ENCODE measurements around the gene ICAM2.

Gene ICAM2

DNA sequence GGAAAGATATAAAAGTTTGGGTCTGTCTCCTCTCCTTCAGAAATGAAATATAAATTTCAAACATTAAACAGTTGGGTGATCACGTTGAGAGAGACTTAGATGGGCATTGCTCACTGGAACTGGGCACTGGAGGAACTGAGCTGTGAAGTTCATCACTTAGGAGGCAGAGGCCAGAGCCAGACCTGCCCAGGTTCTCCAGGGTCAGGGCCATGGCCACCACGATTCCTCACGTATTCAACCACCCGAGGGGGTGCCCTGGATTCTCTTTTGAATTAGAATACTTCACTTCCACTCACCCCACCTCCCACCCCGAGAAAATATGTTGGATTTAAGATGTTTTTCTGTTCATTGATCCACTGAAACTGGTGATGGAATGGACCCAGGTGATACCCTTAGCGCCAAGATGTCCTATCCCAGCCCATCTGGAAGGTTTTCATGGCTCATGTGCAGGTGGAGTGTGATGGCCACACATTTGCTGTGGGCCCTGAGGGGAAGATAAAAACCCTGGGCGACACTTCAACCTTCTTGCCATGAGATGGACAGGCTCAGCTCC, 16.1 kb downstream of the ICAM2 start:
- TF ChIP-seq, protein P1, sequence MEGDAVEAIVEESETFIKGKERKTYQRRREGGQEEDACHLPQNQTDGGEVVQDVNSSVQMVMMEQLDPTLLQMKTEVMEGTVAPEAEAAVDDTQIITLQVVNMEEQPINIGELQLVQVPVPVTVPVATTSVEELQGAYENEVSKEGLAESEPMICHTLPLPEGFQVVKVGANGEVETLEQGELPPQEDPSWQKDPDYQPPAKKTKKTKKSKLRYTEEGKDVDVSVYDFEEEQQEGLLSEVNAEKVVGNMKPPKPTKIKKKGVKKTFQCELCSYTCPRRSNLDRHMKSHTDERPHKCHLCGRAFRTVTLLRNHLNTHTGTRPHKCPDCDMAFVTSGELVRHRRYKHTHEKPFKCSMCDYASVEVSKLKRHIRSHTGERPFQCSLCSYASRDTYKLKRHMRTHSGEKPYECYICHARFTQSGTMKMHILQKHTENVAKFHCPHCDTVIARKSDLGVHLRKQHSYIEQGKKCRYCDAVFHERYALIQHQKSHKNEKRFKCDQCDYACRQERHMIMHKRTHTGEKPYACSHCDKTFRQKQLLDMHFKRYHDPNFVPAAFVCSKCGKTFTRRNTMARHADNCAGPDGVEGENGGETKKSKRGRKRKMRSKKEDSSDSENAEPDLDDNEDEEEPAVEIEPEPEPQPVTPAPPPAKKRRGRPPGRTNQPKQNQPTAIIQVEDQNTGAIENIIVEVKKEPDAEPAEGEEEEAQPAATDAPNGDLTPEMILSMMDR (IDR thresholded peaks at IDR 0.05; ENCODE audit: low read depth, low read length): no peak
- in situ Hi-C loops (cut with HindIII; ENCODE audit: low sequenced_read_pairs): no loop called here
- no peak for DNase-seq (ENCODE audit: low read depth, low spot score)
- H3K4me3 ChIP-seq (ENCODE audit: low read depth, low read length): no peak overlapping the region

GRCh38 chr17:64003526-64004121, 16.8 kb downstream of the ICAM2 start:
- in situ Hi-C loops (cut with HindIII; ENCODE audit: low sequenced_read_pairs): no loop called here
- DNase-seq (ENCODE audit: low read depth, low spot score): no peak

DNA sequence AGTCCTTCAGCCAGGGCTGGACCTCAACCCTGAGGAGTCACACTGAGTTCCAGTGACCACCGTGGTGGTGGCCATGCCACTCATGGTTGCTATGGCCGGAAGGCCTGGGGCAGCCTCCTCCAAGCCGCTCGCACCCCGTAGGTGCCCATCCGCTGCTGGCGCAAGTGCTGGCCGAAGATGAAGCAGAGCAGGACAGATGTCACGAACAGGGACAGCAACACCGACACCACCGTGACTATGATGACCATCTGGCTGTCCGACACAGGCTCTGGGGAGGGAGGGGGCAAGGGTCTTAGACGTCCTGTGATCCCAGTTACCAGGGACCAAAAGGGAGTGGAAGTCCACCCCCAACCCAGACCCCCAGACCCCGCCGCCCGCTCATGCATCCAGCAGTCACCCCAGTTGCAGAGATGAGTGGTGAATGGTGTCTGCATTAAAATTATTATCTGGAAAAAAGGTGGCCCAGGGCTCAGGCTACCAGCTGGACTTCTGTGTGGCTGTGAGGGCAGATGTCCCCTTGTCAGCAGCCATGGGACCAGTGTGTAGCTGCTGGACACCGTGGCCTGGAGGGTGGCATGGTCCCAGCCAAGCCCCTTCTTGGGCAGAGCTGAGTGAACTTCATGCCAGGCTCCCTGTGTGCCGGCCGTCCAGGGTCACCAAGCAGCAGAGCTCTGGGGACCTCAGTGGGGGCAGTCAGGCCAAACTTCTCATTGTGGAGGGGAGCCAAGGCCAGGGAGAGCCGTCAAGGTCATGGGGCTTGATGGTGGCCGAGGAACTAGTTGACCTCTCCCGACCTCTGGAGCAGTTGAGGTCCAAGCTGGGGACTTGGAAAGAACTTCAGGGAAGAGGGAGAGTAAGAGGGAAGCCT, 17.5 kb downstream of the ICAM2 start:
- TF ChIP-seq, protein P1 (IDR thresholded peaks at IDR 0.05; ENCODE audit: low read depth, low read length): no peak
- no peak overlapping the region for H3K4me3 ChIP-seq (ENCODE audit: low read depth, low read length)
- in situ Hi-C loops (cut with HindIII; ENCODE audit: low sequenced_read_pairs): no loop called here
- no peak for DNase-seq (ENCODE audit: low read depth, low spot score)

More at GRCh38 chr17:64003526-64004121, 16.8 kb downstream of the ICAM2 start:
- H3K4me3 ChIP-seq (ENCODE audit: low read depth, low read length): no peak overlapping the region
- TF ChIP-seq, protein P1 (IDR thresholded peaks at IDR 0.05; ENCODE audit: low read depth, low read length): no peak

DNA sequence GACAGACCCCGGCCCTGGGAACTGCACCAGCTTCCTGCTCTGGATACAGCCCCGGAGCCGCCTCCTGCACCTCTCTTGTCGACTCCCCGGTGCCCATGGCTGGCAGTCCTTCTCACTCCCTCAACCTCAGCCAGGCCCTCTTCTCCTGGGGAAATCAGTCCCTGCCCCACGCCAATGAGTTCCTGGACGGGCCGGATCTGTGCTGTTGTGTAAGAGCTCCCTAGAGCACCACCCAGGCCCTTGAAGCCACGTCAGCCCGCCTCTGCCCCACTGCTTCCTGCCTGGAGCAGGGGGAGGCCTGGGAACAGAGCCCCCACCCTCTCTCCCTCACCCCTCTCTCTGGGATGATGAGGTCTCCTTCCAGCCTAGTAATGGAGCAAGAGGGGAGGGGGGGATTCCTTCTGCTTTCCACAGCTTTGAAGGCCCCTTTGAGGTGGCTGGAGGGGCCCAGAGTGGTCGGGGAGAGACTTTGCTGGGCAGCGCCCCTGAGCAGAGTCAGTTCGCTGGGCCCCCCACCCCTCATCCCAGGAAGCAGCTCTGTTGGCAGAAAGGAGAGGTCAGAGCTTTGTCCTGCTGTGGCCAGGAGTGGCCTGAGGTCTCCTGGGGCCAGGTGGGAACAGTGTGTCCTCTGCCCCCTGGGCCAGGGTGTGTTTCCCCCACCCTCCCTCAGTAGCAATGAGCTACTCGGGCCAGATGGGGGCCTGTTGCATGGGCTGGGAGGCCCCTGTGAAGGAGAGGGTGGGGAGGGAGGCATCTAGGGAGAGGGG, 18.5 kb downstream of the ICAM2 start:
- H3K4me3 ChIP-seq (ENCODE audit: low read depth, low read length): no peak overlapping the region
- in situ Hi-C loops (cut with HindIII; ENCODE audit: low sequenced_read_pairs): no loop called here
- TF ChIP-seq, protein P1 (IDR thresholded peaks at IDR 0.05; ENCODE audit: low read depth, low read length): no peak
- no peak for DNase-seq (ENCODE audit: low read depth, low spot score)

- DNase-seq (ENCODE audit: low read depth, low spot score): no peak
- in situ Hi-C loops (cut with HindIII; ENCODE audit: low sequenced_read_pairs): no loop called here
- no peak overlapping the region for H3K4me3 ChIP-seq (ENCODE audit: low read depth, low read length)
- TF ChIP-seq, protein P1 (IDR thresholded peaks at IDR 0.05; ENCODE audit: low read depth, low read length): no peak
These were observed 19.3 kb downstream of the ICAM2 start for GRCh38 chr17:64001091-64001579.

Data from astrocyte of the spinal cord (primary cell).